ENCODE data around the gene VPS13D.

Gene VPS13D

GRCh38 chr1:12229386-12229834 lies 420 bp upstream of the VPS13D start:
- no peak for DNase-seq

- peak; percentile 2 for DNase-seq
Observed at GRCh38 chr1:12230549-12231275, 882 bp downstream of the VPS13D start.

- DNase-seq = no peak
Observed at GRCh38 chr1:12231276-12231595, 1.4 kb downstream of the VPS13D start.

GRCh38 chr1:12232221-12232620 lies 2.4 kb downstream of the VPS13D start:
- no peak for DNase-seq

- no peak for DNase-seq
Observed at GRCh38 chr1:12244078-12244477, 14.2 kb downstream of the VPS13D start.

GRCh38 chr1:12244585-12244984 lies 14.8 kb downstream of the VPS13D start:
- no peak for DNase-seq

GRCh38 chr1:12245116-12245515 lies 15.3 kb downstream of the VPS13D start:
- DNase-seq = no peak

GRCh38 chr1:12245733-12246132 lies 15.9 kb downstream of the VPS13D start:
- DNase-seq = no peak

- DNase-seq = no peak
Observed at GRCh38 chr1:12246584-12246983, 16.8 kb downstream of the VPS13D start.

- no peak for DNase-seq
Observed at GRCh38 chr1:12249181-12249580, 19.4 kb downstream of the VPS13D start.

- no peak for DNase-seq
Observed at GRCh38 chr1:12249748-12250147, 19.9 kb downstream of the VPS13D start.

GRCh38 chr1:12251442-12251841 lies 21.6 kb downstream of the VPS13D start:
- no peak for DNase-seq

GRCh38 chr1:12255913-12256312 lies 26.1 kb downstream of the VPS13D start:
- DNase-seq = no peak

- no peak for DNase-seq
Observed at GRCh38 chr1:12258272-12258671, 28.4 kb downstream of the VPS13D start.

GRCh38 chr1:12269351-12269750 lies 39.5 kb downstream of the VPS13D start:
- no peak for DNase-seq

GRCh38 chr1:12271033-12271432 lies 41.2 kb downstream of the VPS13D start:
- DNase-seq = no peak

GRCh38 chr1:12272770-12273169 lies 42.9 kb downstream of the VPS13D start:
- peak; percentile 55 for DNase-seq

- DNase-seq = no peak
Observed at GRCh38 chr1:12275370-12275769, 45.5 kb downstream of the VPS13D start.

- DNase-seq = no peak
Observed at GRCh38 chr1:12276225-12276624, 46.4 kb downstream of the VPS13D start.

GRCh38 chr1:12279003-12279402 lies 49.2 kb downstream of the VPS13D start:
- no peak for DNase-seq

GRCh38 chr1:12279728-12280464 lies 50.1 kb downstream of the VPS13D start:
- DNase-seq = no peak

GRCh38 chr1:12282142-12282541 lies 52.3 kb downstream of the VPS13D start:
- DNase-seq = no peak

GRCh38 chr1:12284486-12284885 lies 54.7 kb downstream of the VPS13D start:
- no peak for DNase-seq

- DNase-seq = no peak
Observed at GRCh38 chr1:12285496-12286143, 55.8 kb downstream of the VPS13D start.

All from NCI-H146 (cell line).